HPDE6-E6E7 (cell line): ENCODE data around the gene ANKRD50.
A peak's percentile ranks its signal among the peaks of the same experiment; 100 is the strongest.

Experiments
- DNase-seq: peaks from one replicate; pipeline ENCODE4 v3.0.0; 2011; ENCODE audit warnings: missing footprints; ENCODE audit errors: extremely low spot score

The ANKRD50 gene, protein sequence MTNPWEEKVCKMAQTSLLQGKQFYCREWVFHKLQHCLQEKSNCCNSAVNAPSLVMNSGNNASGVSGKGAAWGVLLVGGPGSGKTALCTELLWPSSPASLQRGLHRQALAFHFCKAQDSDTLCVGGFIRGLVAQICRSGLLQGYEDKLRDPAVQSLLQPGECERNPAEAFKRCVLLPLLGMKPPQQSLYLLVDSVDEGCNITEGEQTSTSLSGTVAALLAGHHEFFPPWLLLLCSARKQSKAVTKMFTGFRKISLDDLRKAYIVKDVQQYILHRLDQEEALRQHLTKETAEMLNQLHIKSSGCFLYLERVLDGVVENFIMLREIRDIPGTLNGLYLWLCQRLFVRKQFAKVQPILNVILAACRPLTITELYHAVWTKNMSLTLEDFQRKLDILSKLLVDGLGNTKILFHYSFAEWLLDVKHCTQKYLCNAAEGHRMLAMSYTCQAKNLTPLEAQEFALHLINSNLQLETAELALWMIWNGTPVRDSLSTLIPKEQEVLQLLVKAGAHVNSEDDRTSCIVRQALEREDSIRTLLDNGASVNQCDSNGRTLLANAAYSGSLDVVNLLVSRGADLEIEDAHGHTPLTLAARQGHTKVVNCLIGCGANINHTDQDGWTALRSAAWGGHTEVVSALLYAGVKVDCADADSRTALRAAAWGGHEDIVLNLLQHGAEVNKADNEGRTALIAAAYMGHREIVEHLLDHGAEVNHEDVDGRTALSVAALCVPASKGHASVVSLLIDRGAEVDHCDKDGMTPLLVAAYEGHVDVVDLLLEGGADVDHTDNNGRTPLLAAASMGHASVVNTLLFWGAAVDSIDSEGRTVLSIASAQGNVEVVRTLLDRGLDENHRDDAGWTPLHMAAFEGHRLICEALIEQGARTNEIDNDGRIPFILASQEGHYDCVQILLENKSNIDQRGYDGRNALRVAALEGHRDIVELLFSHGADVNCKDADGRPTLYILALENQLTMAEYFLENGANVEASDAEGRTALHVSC (N-terminal part only)

GRCh38 chr4:124712372-124713184 lies at the start of gene ANKRD50:
Gene ANKRD50 (minus strand): TSS chr4:124712732. CDS start chr4:124710511, 2,221 bp downstream.
- DNase-seq, result peak; percentile 81

- DNase-seq, result peak; percentile 9
Observed at GRCh38 chr4:124757126-124757525, 44.6 kb upstream of the ANKRD50 start.

DNA sequence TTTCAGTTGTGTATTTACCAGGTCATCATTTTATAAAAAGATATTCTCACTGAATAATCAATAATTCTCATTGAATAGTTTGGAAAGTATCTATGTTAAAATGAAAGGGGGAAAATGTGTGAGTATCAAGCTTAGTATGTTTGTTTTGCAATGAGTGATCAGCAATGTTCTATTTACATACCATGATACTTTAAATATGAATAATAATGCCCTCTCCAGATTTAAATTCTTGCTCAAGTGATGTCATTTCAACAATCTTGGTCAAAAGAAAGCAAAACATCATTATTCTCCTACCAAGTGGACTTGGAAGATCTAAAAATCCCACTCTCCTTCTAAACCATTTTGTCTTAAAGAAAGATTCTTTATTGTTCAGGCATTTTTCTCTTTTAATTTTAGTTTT lies 42.1 kb upstream of the ANKRD50 start:
- no peak for DNase-seq

DNA sequence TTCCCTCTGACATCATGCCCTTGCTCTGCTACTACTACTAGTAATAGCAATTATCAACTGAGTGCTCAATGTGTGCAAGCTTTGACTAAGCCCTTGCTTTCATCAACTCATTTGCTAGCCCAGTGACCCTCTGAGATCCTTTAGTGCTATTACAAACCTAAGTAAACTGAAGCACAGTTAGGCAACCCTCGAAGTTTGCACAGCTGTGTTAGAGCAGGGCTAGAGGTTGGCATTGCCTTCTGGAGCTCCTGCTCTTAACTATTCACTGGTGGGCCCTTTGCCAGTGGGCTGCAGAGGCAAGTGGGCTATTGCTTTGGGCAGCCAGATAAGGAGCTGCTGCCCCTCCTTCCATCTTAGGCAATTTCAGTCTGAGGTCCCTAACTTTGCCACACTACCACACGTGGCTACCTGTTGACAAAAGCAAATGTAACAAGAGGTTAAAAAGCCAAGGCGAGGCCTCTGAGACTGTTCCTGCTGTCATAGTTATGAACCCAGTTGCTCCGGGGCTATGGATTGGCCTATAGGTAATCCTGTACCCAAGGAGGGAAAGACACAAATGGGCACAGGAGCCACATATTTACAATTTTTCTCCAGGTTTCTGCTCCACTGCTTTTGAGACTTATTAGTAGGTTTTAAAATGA lies 41.5 kb upstream of the ANKRD50 start:
- no peak for DNase-seq

DNA sequence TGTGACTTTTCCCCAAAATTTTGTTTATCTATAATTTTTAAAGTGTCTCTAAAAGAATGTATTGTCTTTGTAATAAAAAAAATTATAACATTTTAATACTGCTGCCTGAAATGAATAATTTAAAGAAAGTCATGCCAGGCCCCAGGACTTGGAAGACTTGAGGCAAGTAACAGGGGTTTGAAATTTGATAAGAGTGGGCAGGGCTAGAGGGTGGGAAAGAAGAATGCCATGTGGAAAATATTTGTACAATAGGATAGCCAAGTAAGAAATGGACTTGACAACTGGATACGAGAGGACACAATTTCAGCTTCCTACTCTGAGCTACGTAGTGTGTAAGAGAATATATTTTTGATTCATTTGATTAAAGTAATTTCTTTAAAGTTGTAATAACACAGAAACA lies 36.9 kb upstream of the ANKRD50 start:
- no peak for DNase-seq

GRCh38 chr4:124748965-124749364 lies 36.4 kb upstream of the ANKRD50 start:
- no peak for DNase-seq

GRCh38 chr4:124745985-124746801 lies 33.7 kb upstream of the ANKRD50 start:
- no peak for DNase-seq

- DNase-seq, result no peak
Observed at GRCh38 chr4:124743711-124744110, 31.2 kb upstream of the ANKRD50 start.

GRCh38 chr4:124740501-124740900 lies 28.0 kb upstream of the ANKRD50 start:
- DNase-seq, result no peak

DNA sequence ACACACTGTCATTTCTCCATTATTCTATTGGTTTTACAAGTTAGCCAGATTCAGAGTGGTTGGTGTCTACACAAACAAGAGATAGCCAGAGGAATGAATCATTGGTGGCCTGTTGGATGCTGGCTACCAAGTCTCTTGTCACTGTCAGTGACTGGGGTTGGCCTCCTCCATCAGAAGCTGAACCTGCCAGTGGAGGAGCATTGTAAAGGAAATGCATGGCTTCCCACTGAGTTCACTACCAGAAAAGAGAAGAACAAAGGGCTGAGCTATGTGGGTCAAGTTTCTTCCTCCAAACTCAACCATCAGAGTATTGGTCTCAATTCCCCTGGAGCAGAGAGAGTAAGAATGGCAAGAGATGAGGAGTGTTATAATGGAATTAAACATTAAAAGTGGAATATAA lies 26.5 kb upstream of the ANKRD50 start:
- DNase-seq, result no peak

- DNase-seq, result no peak
Observed at GRCh38 chr4:124737619-124738018, 25.1 kb upstream of the ANKRD50 start.

- no peak for DNase-seq
Observed at GRCh38 chr4:124736526-124736925, 24.0 kb upstream of the ANKRD50 start.

GRCh38 chr4:124727331-124727890 lies 14.9 kb upstream of the ANKRD50 start:
- DNase-seq, result no peak

DNA sequence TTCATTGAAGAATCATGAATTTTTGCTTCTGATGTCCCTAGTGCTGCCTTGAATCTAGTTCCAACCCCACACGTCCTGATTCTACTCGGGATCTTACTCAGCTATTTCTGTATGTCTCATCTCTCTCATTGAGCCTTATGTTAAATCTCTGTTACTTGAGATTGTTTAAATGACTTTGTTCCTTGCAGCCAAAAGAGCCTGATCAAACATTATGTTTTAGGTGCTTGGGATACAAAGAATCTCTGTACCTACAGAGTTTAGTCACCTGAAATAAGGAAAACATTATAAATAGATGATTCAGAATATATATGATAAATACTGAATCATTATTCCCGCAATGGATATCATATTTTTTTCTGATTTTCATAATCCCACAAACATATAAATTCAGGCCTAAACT lies 13.7 kb upstream of the ANKRD50 start:
- DNase-seq, result no peak

DNA sequence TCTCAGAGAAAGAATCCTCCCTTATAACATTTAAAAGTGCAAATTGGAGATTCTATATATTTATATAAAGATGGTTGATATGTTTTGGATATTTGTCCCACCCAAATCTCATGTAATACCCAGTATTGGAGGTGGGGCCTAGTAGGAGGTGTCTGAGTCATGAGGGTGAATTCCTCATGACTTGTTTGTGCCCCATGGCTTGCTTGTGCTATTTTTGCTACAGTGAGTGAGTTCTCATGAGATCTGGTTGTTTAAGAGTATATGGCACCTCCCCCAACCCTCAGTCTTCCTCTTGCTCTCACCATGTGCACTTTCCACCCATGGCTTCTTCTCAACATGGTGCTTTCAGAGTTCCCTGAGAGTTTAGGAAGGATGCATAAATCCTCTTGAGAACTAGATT lies 9.5 kb upstream of the ANKRD50 start:
- DNase-seq, result no peak

GRCh38 chr4:124717101-124717500 lies 4.6 kb upstream of the ANKRD50 start:
- DNase-seq, result no peak

DNA sequence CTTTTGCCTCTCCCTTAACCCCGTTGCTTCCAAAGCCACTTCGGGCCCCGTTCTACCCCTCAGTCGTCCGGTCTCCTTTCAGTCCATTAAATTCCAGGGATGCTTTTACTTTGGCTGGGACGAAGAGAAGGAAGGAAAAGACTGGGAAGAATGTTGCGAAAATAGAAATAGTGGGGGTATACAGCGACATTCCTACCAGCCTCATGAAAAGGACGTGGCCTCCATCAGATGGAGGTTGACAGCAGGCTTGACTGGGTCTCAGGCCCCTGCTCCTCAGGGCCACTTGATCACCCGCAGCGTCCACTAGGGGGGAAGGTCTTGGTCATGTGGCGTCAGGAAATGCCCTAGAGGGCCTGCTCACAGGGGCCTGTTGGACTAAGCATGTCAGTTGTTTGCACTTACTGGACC lies 657 bp upstream of the ANKRD50 start:
- peak; percentile 63 for DNase-seq

DNA sequence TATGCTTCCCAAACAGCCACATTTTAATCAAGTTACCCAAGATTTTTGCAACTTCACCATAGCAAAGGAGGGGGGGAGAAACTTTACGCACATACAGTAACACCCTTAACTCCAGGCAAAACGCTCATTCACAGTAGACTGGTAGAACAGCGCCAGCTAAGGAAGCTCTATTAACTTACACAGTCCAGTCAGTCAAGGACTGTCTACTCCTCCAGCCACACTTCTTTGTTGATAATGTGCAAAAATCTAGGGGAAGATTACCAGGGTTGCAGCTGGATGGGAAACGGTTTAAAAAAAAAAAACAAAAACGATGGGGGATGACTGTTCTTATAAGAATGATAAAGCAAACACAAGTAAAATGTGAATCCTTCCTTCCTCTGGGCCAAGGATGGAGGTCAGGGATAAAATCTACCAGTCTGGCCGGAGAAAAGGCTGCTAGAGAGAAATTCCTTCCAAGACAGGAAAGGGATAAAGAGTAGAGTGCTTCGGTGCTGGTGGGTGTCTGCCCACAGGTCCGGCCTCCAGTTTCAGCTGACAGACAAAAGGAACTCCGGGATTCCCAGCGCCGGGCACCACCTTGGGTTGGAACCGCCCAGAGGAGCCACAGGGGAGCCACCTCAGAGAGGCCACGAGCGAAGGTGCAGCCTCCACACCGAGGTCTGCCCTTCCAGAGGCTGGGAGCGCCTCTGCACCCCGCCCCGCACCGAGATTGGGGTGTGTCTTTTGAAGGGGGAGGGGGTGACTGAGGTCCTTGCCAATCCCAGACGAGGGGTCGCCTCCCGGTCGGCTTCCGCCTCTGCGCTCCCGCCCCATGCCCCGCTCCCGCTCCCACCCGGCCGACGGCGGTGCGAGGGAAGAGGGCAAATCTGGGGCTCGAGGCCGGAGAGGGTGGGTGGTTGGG lies 811 bp downstream of the ANKRD50 start:
- peak; percentile 40 for DNase-seq

- DNase-seq, result no peak
Observed at GRCh38 chr4:124710911-124711310, 1.6 kb downstream of the ANKRD50 start.
